SK-N-SH (cell line): ENCODE results near the gene PDGFC. TPM values are rescaled to one million over a fixed set of nuclear protein-coding genes. Genes with fewer than 3 reads are reported as not detected.

Experiments
- CTCF ChIA-PET: fragments of 300-600, 350-600 bp; formaldehyde crosslinking; extraction: SDS; loops from one replicate; lab custom pipeline; 2021; lab: Yijun Ruan, JAX
- POLR2A ChIA-PET: fragments of 350-600 bp; sonication (Branson Sonifier 250); formaldehyde crosslinking; extraction: SDS; loops from one replicate; lab custom pipeline; 2020; ENCODE audit warnings: antibody characterized with exemption, inconsistent platforms; lab: Yijun Ruan, JAX
- DNase-seq: peaks from one replicate; pipeline ENCODE4 v3.0.0; 2012
- H2AFZ ChIP-seq: fragments of 200-600 bp; sonication (generic); 2 replicates; pipeline ENCODE4 v1.8.1; 2016; ENCODE audit warnings: antibody characterized with exemption, mild to moderate bottlenecking, low read depth
- H3F3A ChIP-seq: fragments of 200-600 bp; sonication (generic); replicated peaks from 2 replicates; pipeline ENCODE3; 2016; ENCODE audit warnings: antibody characterized with exemption, mild to moderate bottlenecking; ENCODE audit not compliant: insufficient read depth
- H3K27ac ChIP-seq, 2 experiments: fragments of 200-500 bp in 1 of 2; fragments of 200-600 bp in 1 of 2; sonication (Bioruptor generic) in 1 of 2; sonication (generic), shearing (Covaris generic) in 1 of 2; 2 replicates each; pipeline versions ENCODE4 v1.5.1 to v1.6.1; 2014 to 2016; ENCODE audit warnings: low read depth in 2 of 2, inconsistent platforms in 1 of 2, low read length in 1 of 2, mild to moderate bottlenecking in 1 of 2, mixed read lengths in 1 of 2
- H3K27me3 ChIP-seq: fragments of 200-600 bp; sonication (generic), shearing (Covaris generic); 2 replicates; pipeline ENCODE4 v1.6.1; 2016; ENCODE audit warnings: mixed run types; ENCODE audit not compliant: insufficient read depth
- H3K36me3 ChIP-seq, 2 experiments: fragments of 200-500 bp in 1 of 2; fragments of 200-600 bp in 1 of 2; sonication (Bioruptor generic) in 1 of 2; sonication (generic) in 1 of 2; replicated peaks in 1 of 2; 2 replicates each; pipeline versions ENCODE3 to v1.5.1; 2014 to 2016; ENCODE audit warnings: low read length in 1 of 2, mild to moderate bottlenecking in 1 of 2; ENCODE audit not compliant: insufficient read depth in 2 of 2, control insufficient read depth in 1 of 2
- H3K4me1 ChIP-seq, 2 experiments: fragments of 200-500 bp in 1 of 2; fragments of 200-600 bp in 1 of 2; sonication (Bioruptor generic) in 1 of 2; sonication (generic), shearing (Covaris generic) in 1 of 2; 2 replicates each; pipeline versions ENCODE4 v1.5.1 to v1.6.1; 2014 to 2016; ENCODE audit warnings: low read depth in 1 of 2, low read length in 1 of 2, mixed run types in 1 of 2; ENCODE audit not compliant: insufficient read depth in 2 of 2, control insufficient read depth in 1 of 2
- H3K4me2 ChIP-seq: fragments of 200-600 bp; sonication (generic), shearing (Covaris generic); 2 replicates; pipeline ENCODE4 v1.6.1; 2017; ENCODE audit warnings: mixed run types
- H3K4me3 ChIP-seq, 2 experiments: fragments of 200-500 bp in 1 of 2; fragments of 200-600 bp in 1 of 2; sonication (Bioruptor generic) in 1 of 2; sonication (generic), shearing (Covaris generic) in 1 of 2; 2 replicates each; pipeline versions ENCODE4 v1.5.1 to v1.8.1; 2014 to 2016; ENCODE audit warnings: low read depth in 2 of 2, inconsistent platforms in 1 of 2, low read length in 1 of 2, mild to moderate bottlenecking in 1 of 2, mixed read lengths in 1 of 2, moderate library complexity in 1 of 2
- H3K79me2 ChIP-seq: fragments of 200-600 bp; sonication (generic); 2 replicates; pipeline ENCODE4 v1.8.1; 2017; ENCODE audit warnings: mild to moderate bottlenecking; ENCODE audit not compliant: insufficient read depth
- H3K9ac ChIP-seq: fragments of 200-600 bp; sonication (generic); 2 replicates; pipeline ENCODE4 v1.6.1; 2017; ENCODE audit warnings: mixed run types
- H3K9me2 ChIP-seq: fragments of 200-600 bp; sonication (generic); 2 replicates; pipeline ENCODE4 v1.6.1; 2017; ENCODE audit warnings: mixed run types
- H3K9me3 ChIP-seq: fragments of 200-600 bp; sonication (generic); 2 replicates; pipeline ENCODE4 v1.6.1; 2017; ENCODE audit warnings: mixed run types, mild to moderate bottlenecking, moderate library complexity
- H4K20me1 ChIP-seq: fragments of 200-600 bp; sonication (generic); 2 replicates; pipeline ENCODE4 v1.6.1; 2017; ENCODE audit warnings: mild to moderate bottlenecking, mixed run types; ENCODE audit not compliant: insufficient read depth
- ELF1 ChIP-seq: IDR thresholded peaks from 2 replicates; pipeline ENCODE4 v1.4.0; 2012
- EP300 ChIP-seq, 2 experiments: IDR thresholded peaks; 2 replicates each; pipeline versions ENCODE4 v1.4.0 to v1.6.1; 2012; ENCODE audit warnings: borderline replicate concordance in 1 of 2, low read depth in 1 of 2, low read length in 1 of 2
- FOXJ3 ChIP-seq: sonication (generic); formaldehyde crosslinking; IDR thresholded peaks from 2 replicates; pipeline ENCODE4 v1.5.1; 2020; ENCODE audit warnings: mild to moderate bottlenecking, missing genetic modification reagents
- FOXM1 ChIP-seq: IDR thresholded peaks from 2 replicates; pipeline ENCODE4 v1.4.0; 2012; ENCODE audit warnings: low read depth, mild to moderate bottlenecking
- JUND ChIP-seq: IDR thresholded peaks from 2 replicates; pipeline ENCODE4 v1.4.0; 2012
- MEF2A ChIP-seq: IDR thresholded peaks from 2 replicates; pipeline ENCODE4 v1.4.0; 2012; ENCODE audit warnings: low read depth, borderline replicate concordance
- NFIC ChIP-seq: IDR thresholded peaks from 2 replicates; pipeline ENCODE4 v1.4.0; 2012; ENCODE audit warnings: borderline replicate concordance
- POLR2AphosphoS5 ChIP-seq: IDR thresholded peaks from 2 replicates; pipeline ENCODE4 v1.6.1; 2012; ENCODE audit warnings: low read depth, low read length
- RAD21 ChIP-seq: IDR thresholded peaks from 2 replicates; pipeline ENCODE4 v1.6.1; 2012; ENCODE audit warnings: mild to moderate bottlenecking, low read length
- RCOR1 ChIP-seq: fragments of 150-350 bp; IDR thresholded peaks from 2 replicates; pipeline ENCODE4 v1.6.1; 2017; ENCODE audit warnings: antibody characterized with exemption, low read length
- RXRA ChIP-seq: IDR thresholded peaks from 2 replicates; pipeline ENCODE4 v1.4.0; 2012; ENCODE audit warnings: low read depth, mild to moderate bottlenecking, borderline replicate concordance
- SIN3A ChIP-seq: IDR thresholded peaks from 2 replicates; pipeline ENCODE4 v1.6.1; 2012; ENCODE audit warnings: low read depth, mild to moderate bottlenecking, low read length, moderate library complexity, borderline replicate concordance
- SMC3 ChIP-seq: IDR thresholded peaks from 2 replicates; pipeline ENCODE4 v1.6.1; 2012; ENCODE audit warnings: low read depth, low read length, improper control_type of control experiment
- TCF12 ChIP-seq: IDR thresholded peaks from 2 replicates; pipeline ENCODE4 v1.4.0; 2012
- TEAD4 ChIP-seq: IDR thresholded peaks from 2 replicates; pipeline ENCODE4 v1.4.0; 2012; ENCODE audit warnings: mild to moderate bottlenecking, borderline replicate concordance; ENCODE audit not compliant: insufficient read depth
- WGBS: methylation state at CpG from one replicate; pipeline ENCODE4 v1.1.6; 2017; ENCODE audit warnings: low lambda C conversion rate; 5-methylcytosine and 5-hydroxymethylcytosine counted together
- polyA plus RNA-seq, 3 experiments: library from polyadenylated mRNA; depleted of rRNA; stranded (reverse); fragments of >200 nt; gene quantifications; 2 replicates each; pipeline ENCODE4 v1.2.3, GENCODE V29; 2012

The PDGFC gene
- polyA plus RNA-seq, 1 of the 3 experiments (the other 2 are of a cell fraction) = 29.8 TPM

GRCh38 chr4:156894234-156894633, 77.4 kb downstream of the PDGFC start (continued):
- no peak for TF ChIP-seq FOXJ3 (CRISPR knock-in tag)
- TF ChIP-seq MEF2A = no peak
- TF ChIP-seq SMC3 = no peak

- TF ChIP-seq FOXM1 (no peak), NFIC (no peak), TCF12 (no peak), SIN3A (no peak), SMC3 (no peak), POLR2AphosphoS5 (no peak), FOXJ3 (CRISPR knock-in tag) (no peak), JUND (no peak), RCOR1 (no peak), RXRA (no peak), EP300 (IDR thresholded peaks at IDR 0.05; ENCODE audit: borderline replicate concordance in 1 of 2, low read depth in 1 of 2, low read length in 1 of 2) (no peak), RAD21 (no peak), TEAD4 (no peak)
- no peaks in the 10 kb centered on the region for H3K27me3 ChIP-seq
- POLR2A ChIA-PET = no interaction called here
- no peak overlapping the region for H2AFZ ChIP-seq
- H3K4me2 ChIP-seq = no peak overlapping the region
- no peaks in the 10 kb centered on the region; the same call in 1 of the 2 replicates for H4K20me1 ChIP-seq
- peaks cover 35% of the 10 kb centered on the region for H3F3A ChIP-seq
- H3K4me3 ChIP-seq = no peak overlapping the region
- no peak overlapping the region for H3K27ac ChIP-seq
- H3K9ac ChIP-seq = no peak overlapping the region
- CTCF ChIA-PET = interaction anchor here (0.7 kb wide), 1 partner anchor 75 kb away, joined by 3 read pairs; no protein-coding TSS in a partner anchor
- no peaks in the 10 kb centered on the region for H3K36me3 ChIP-seq
- DNase-seq = no peak
- H3K9me3 ChIP-seq = no peaks in the 10 kb centered on the region
- H3K79me2 ChIP-seq = peaks cover 94% of the 10 kb centered on the region
- WGBS = 74% methylated on average over 2 of the region's 2 CpGs
- H3K4me1 ChIP-seq = peaks cover 0 to 30% of the 10 kb centered on the region in 2 experiments; a peak in 2 of 4 replicates
- H3K9me2 ChIP-seq = no peaks in the 10 kb centered on the region
Measured at GRCh38 chr4:156892805-156893204, 78.8 kb downstream of the PDGFC start.

- Histone ChIP-seq H3K27ac (peak overlapping the region in 1 of 2 experiments; percentile 41; a peak in 2 of 4 replicates), H3K9ac (no peak overlapping the region)
- TF ChIP-seq MEF2A = no peak
- no peak for TF ChIP-seq ELF1
- TF ChIP-seq, all 33 proteins: peak for 0
- ChIA-PET POLR2A (no interaction called here), CTCF (interaction anchor here (1.2 kb wide), 1 partner anchor 11 kb away, joined by 3 read pairs; no protein-coding TSS in a partner anchor)
- no peaks in the 10 kb centered on the region for H3K9me2 ChIP-seq
- H3K4me3 ChIP-seq = no peak overlapping the region
- peaks cover 7% of the 10 kb centered on the region; the same call in 1 of the 2 replicates for H3K9me3 ChIP-seq
- H2AFZ ChIP-seq = no peak overlapping the region
- H4K20me1 ChIP-seq = no peaks in the 10 kb centered on the region
- H3K79me2 ChIP-seq = peaks cover 93% of the 10 kb centered on the region
- H3K27me3 ChIP-seq = no peaks in the 10 kb centered on the region
- peaks cover 0 to 29% of the 10 kb centered on the region in 2 experiments; a peak in 2 of 4 replicates for H3K4me1 ChIP-seq
- no peak overlapping the region for H3K4me2 ChIP-seq
- WGBS = 70% methylated on average over 8 of the region's 8 CpGs
- no peak for DNase-seq
- H3F3A ChIP-seq = peaks cover 37% of the 10 kb centered on the region
- H3K36me3 ChIP-seq = peaks cover 0 to 12% of the 10 kb centered on the region in 2 experiments
Measured at GRCh38 chr4:156889616-156890594, 81.7 kb downstream of the PDGFC start.
